Hepatocyte (in vitro differentiated cells): Measurements from ENCODE around the gene UBA6.

Experiments used
- CTCF ChIP-seq: fragments of 200-600 bp; sonication (generic); IDR thresholded peaks from 2 replicates; pipeline ENCODE4 v1.5.1; 2016; ENCODE audit warnings: antibody characterized with exemption, mild to moderate bottlenecking; ENCODE audit not compliant: poor library complexity
- EZH2 ChIP-seq: fragments of 200-600 bp; sonication (generic); IDR thresholded peaks from 2 replicates; pipeline ENCODE4 v1.6.1; 2016; ENCODE audit warnings: antibody characterized with exemption, mild to moderate bottlenecking, borderline replicate concordance
- EZH2phosphoT487 ChIP-seq: fragments of 200-600 bp; sonication (generic); IDR thresholded peaks from one replicate; pipeline ENCODE4 v1.6.1; 2018; ENCODE audit warnings: antibody characterized with exemption, mild to moderate bottlenecking, low read depth, moderate library complexity; ENCODE audit not compliant: unreplicated experiment, severe bottlenecking

- TF ChIP-seq CTCF (no peak), EZH2phosphoT487 (no peak), EZH2 (no peak)
These were observed 119.6 kb downstream of the UBA6 start for GRCh38 chr4:67581208-67581857.
